Measurements from ENCODE around the gene TMEM219.
"Not testable (repeated sequence)": the region's sequence is repeated elsewhere in the genome, so short reads cannot be mapped to it uniquely, and the experiment has no call there.

Gene TMEM219

DNA sequence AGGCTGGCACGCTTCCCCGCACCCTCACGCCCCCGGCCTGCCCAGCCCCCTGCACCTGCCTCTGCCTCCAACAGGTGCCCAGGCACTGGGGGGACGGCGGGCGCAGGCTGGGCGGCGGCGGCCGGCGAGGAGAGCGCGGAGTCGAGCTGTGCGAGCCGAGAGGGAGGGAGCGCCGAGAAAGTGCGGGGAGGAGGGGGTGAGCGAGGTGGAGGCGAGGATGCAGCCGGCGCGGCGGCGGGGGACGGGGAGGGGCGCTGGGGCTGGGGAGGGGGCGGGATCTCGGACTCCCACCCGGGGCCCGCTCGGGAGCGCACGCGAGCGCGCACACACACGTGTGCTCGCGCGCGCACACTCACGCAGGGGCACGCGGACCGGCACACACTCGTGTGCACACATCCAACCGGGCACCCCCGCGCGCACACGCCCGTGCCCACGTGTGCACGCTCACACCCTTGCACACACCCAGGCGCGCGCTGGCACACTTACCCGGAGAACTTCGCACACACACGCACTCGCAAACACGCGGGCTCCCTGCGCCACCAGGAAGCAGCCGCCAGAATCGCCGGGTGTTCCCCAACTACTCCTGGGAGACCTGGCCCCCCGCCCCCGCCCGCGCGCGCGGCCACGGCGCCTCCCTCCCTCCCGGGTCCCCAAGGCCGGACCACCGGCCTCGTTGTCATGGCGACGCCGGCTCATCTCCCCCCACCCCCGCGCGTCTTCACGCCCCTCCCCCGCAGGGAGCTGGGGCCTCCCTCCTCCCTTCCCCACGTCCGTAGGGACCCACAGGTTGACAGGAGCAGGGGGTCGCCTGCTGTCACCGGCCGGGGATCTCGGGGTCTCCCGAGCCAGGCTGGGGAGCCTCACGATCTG, 49.2 kb downstream of the TMEM219 start, which contains the start of gene DOC2A:
Gene DOC2A, minus strand, starts transcription at position 184 of the 870 bp plus-strand sequence. CDS start 805 bp downstream, outside the sequence.
- in situ Hi-C loops (cut with MboI; ENCODE audit: low sequenced_read_pairs): no loop called here

DNA sequence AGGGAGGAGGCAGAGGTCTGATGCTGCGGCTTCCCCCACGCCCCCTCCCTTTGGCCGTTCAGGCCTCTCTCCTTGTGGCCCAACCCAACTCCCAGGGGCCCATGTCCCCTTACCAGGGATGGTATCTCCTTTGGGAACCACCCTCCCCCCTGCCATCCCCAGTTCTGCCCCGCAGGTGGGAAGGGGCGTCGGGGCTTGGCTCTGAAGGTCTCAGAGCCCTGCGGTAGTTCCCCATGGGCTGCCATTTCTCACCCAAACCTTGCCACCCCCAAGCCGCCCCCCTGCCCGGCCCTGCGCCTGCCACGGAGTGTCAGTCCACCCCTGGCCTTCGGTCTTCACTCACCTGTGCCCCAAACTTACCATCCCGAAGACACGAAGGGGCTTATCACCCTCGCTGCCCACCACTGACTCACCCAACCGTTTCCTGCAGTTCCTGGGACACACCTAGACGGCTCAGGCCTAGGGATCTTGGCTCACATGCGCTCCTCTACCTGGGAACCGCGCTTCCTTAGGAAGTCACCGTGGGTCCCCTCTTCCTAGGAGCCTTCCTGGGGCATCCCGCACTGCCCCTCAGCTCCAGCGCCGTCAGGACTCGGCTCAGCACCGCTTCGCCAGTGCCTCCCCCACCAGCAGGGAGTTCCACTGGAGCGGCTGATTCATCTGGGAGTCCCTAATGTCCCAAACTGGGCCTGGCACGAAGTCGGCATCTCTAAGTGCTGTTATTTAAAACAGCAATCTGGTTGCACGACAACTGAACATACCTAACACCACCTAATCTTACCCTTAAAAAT, 50.0 kb downstream of the TMEM219 start:
- in situ Hi-C loops (cut with MboI; ENCODE audit: low sequenced_read_pairs): no loop called here

DNA sequence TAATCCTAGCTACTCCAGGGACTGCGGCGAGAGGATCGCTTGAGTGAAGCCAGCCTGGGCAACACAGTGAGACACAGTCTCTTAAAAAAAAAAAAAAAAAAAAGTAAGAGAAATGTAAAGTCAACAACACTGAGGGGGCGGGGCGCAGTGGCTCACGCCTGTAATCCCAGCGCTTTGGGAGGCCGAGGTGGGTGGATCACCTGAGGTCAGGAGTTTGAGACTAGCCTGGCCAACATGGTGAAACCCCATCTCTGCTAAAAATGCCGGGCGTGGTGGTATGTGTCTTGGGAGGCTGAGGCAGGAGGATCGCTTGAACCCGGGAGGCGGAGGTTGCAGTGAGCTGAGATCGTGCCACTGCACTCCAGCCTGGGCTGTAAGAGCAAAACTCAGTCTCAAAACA, 50.7 kb downstream of the TMEM219 start:
- in situ Hi-C loops (cut with MboI; ENCODE audit: low sequenced_read_pairs): not testable (repeated sequence)

DNA sequence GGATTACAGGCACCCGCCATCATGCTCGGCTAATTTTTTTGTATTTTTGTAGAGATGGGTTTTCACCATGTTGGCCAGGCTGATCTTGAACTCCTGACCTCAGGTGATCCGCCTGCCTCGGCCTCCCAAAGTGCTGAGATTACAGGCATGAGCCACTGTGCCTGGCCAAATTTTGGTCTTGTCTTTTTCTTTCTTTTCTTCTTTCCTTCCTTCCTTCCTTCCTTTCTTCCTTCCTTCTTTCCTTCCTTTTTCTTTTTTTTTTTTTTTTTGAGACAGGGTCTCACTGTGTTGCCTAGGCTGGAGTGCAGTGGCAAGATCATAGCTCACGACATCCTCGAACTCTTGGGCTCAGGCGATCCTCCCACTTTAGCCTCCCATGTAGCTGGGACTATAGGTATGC, 53.6 kb downstream of the TMEM219 start:
- in situ Hi-C loops (cut with MboI; ENCODE audit: low sequenced_read_pairs): not testable (repeated sequence)

DNA sequence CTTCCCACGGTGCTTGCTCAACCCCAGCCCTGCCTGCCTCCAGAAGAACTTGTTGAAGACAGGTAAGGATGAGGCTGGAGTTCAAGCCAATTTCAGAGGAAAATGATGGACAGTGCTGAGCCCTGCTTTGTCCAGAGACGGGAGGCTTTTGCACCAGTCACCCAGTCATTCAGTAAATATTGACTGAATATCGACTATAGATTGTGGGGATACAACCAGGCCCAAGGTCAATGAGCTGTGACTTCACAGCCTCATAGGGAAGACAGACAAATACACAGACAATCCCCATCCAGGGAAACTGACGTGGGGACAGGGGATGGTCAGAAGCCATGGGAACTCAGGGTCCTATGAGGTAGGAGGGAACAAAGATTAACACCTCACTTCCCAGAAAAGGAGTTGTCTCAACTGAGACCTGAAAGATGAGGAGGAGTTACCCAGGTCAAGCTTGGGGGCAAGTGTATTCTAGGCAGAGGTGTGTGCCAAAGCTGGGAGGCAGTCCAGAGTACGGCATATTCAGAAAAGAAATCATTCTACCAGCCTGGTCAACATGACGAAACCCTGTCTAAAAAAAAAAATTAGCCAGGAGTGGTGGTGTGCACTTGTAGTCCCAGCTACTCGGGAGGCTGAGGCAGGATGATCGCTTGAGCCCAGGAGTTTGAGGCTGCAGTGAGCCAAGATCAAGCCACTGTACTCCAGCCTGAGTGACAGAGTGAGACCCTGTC, 54.8 kb downstream of the TMEM219 start:
- in situ Hi-C loops (cut with MboI; ENCODE audit: low sequenced_read_pairs): no loop called here

DNA sequence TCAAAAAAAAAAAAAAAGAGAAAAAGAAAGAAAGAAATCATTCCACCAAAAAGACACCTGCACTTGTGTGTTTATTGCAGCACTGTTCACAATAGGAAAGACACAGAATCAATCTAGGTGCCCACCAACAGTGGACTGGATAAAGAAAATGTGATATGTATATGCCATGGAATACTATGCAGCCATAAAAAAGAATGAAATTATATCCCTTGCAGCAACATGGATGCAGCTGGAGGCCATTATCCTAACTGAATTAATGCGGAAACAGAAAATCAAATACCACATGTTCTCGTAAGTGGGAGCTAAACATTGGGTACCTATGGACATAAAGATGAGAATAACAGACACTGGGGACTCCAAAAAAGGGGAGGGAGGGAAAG, 55.4 kb downstream of the TMEM219 start:
- in situ Hi-C loops (cut with MboI; ENCODE audit: low sequenced_read_pairs): no loop called here

DNA sequence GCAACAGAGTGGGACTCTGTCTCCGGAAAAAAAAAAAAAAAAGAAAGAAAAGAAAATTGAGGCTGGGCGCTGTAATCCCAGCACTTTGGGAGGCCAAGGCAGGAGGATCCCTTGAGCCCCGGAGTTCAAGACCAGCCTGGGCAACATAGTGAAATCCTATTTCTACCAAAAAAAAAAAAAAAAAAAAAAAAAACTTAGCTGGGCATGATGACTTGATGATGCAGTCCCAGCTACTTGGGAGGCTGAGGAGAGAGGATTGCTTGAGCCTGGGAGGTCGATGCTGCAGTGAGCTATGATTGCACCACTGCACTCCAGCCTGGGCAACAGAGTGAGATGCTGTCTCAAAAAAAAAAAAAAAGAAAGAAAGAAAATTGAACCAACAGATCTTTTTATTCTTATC, 56.1 kb downstream of the TMEM219 start:
- in situ Hi-C loops (cut with MboI; ENCODE audit: low sequenced_read_pairs): not testable (repeated sequence)

DNA sequence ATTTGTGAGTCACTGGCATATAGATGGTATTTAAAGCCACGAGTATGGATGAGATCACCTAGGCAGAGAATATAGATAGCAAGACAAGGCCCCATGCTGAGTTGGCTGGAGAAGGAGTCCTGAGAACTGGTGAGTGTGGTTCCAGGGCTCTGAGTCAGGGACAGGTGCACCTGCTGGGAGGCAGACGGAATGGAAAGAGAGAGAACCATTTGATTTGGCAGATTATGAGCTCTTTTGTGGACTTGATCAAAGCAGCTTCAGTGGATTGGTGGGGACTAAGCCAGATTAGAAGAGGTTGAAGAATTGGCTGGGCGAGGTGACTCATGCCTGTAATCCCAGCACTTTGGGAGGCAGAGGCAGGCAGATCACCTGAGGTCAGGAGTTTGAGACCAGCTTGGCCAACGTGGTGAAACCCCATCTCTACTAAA, 56.9 kb downstream of the TMEM219 start:
- in situ Hi-C loops (cut with MboI; ENCODE audit: low sequenced_read_pairs): no loop called here
